ENCODE measurements around the gene DGCR8.

DGCR8 gene

DNA sequence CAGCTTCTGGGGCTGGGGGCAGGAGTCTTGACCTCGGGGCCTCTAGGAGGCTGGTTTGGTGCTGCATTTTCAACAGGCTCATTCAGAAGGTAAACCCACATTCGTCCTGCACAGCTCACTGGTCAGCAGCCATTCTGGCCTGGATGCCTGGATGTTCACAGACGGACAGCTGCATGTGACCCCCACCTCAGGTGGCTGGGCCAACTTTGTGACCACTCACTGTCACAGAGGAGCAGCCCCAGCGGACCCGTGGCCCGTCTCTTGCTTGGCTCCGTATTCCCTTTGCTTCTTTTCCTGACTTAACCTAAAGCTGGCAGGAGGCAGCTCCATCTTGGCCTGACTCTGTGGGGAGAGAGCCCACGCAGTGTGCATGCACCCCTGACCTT is 8.2 kb downstream of the DGCR8 start:
- TF ChIP-seq, protein P1, sequence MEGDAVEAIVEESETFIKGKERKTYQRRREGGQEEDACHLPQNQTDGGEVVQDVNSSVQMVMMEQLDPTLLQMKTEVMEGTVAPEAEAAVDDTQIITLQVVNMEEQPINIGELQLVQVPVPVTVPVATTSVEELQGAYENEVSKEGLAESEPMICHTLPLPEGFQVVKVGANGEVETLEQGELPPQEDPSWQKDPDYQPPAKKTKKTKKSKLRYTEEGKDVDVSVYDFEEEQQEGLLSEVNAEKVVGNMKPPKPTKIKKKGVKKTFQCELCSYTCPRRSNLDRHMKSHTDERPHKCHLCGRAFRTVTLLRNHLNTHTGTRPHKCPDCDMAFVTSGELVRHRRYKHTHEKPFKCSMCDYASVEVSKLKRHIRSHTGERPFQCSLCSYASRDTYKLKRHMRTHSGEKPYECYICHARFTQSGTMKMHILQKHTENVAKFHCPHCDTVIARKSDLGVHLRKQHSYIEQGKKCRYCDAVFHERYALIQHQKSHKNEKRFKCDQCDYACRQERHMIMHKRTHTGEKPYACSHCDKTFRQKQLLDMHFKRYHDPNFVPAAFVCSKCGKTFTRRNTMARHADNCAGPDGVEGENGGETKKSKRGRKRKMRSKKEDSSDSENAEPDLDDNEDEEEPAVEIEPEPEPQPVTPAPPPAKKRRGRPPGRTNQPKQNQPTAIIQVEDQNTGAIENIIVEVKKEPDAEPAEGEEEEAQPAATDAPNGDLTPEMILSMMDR (IDR thresholded peaks at IDR 0.05; ENCODE audit: borderline replicate concordance, insufficient read depth, low read depth, low read length) = no peak
- H3K4me3 ChIP-seq (ENCODE audit: low read depth, low read length) = no peak overlapping the region

GRCh38 chr22:20089226-20089976 is 9.4 kb downstream of the DGCR8 start:
- H3K4me3 ChIP-seq (ENCODE audit: low read depth, low read length) = no peak overlapping the region
- TF ChIP-seq, protein P1 (IDR thresholded peaks at IDR 0.05; ENCODE audit: borderline replicate concordance, insufficient read depth, low read depth, low read length) = no peak

DNA sequence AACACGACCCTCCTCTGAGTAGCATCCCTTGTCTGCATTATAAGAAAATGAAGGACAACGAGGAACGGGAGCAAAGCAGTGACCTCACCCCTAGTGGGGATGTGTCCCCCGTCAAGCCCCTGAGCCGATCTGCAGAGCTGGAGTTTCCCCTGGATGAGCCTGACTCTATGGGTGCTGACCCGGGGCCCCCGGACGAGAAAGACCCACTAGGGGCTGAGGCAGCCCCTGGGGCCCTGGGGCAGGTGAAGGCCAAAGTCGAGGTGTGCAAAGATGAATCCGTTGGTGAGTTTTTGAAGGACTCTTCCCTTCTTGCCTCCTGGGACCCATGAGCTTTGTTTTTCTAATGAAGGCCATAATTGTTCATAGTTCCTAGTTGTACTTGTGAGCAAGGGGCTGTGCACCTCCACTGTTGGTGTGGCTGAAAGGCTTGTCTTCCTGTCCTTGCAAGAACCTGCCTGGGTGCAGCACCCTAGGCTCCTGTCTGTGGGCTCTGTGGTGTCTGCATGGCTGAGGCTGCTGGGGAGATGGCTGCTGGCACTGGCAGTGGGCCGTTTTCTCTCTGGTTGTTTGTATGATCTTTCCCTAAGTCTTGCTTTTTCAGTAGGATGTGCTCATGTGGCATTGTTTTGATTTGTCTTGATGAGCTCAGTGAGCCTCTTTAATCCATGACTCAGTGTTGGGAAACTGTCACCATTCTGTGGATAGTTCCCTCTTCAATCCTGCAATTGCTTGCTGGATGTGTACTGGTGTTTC is 10.1 kb downstream of the DGCR8 start:
- no peak overlapping the region for H3K4me3 ChIP-seq (ENCODE audit: low read depth, low read length)
- TF ChIP-seq, protein P1 (IDR thresholded peaks at IDR 0.05; ENCODE audit: borderline replicate concordance, insufficient read depth, low read depth, low read length) = no peak

GRCh38 chr22:20090730-20091240 is 10.7 kb downstream of the DGCR8 start:
- TF ChIP-seq, protein P1 (IDR thresholded peaks at IDR 0.05; ENCODE audit: borderline replicate concordance, insufficient read depth, low read depth, low read length) = no peak

GRCh38 chr22:20091690-20092476 is 11.8 kb downstream of the DGCR8 start:
- H3K4me3 ChIP-seq (ENCODE audit: low read depth, low read length) = no peak overlapping the region
- TF ChIP-seq, protein P1 (IDR thresholded peaks at IDR 0.05; ENCODE audit: borderline replicate concordance, insufficient read depth, low read depth, low read length) = no peak

More at GRCh38 chr22:20090730-20091240, 10.7 kb downstream of the DGCR8 start:
- no peak overlapping the region for H3K4me3 ChIP-seq (ENCODE audit: low read depth, low read length)

- TF ChIP-seq, protein P1 (IDR thresholded peaks at IDR 0.05; ENCODE audit: borderline replicate concordance, insufficient read depth, low read depth, low read length) = no peak
Measured at GRCh38 chr22:20092477-20092854, 12.4 kb downstream of the DGCR8 start.

More at GRCh38 chr22:20092477-20092854, 12.4 kb downstream of the DGCR8 start:
- no peak overlapping the region for H3K4me3 ChIP-seq (ENCODE audit: low read depth, low read length)

Measured in GM12875 (cell line).